Activated CD4-positive, alpha-beta T cell treated with anti-CD3 and anti-CD28 coated beads for 36 hours (primary cell): Measurements from ENCODE around the gene TERT. TPM values are rescaled to one million over a fixed set of nuclear protein-coding genes. Genes with fewer than 3 reads are reported as not detected.

Source experiments
- ATAC-seq: fragments of 200-7000 bp; cut with Tn5 transposase; one replicate; pipeline ENCODE4 v1.10.0; 2021; ENCODE audit warnings: mild to moderate bottlenecking, moderate library complexity
- CTCF ChIA-PET: fragments of 350-600 bp; sonication (Branson Sonifier 250); formaldehyde crosslinking; loops from one replicate; lab custom pipeline; 2021; ENCODE audit warnings: antibody characterized with exemption; lab: Charles Lee
- POLR2A ChIA-PET: fragments of 350-600 bp; sonication (Branson Sonifier 250); formaldehyde crosslinking; loops from one replicate; lab custom pipeline; 2021; ENCODE audit warnings: antibody characterized with exemption, inconsistent platforms; lab: Charles Lee
- DNase-seq: peaks from one replicate; pipeline ENCODE4 v3.0.0-alpha.2; 2020
- H3K27ac Mint-ChIP-seq: one replicate; pipeline ENCODE4 v1.8.0; 2021; ENCODE audit warnings: mixed read lengths
- H3K27me3 Mint-ChIP-seq: one replicate; pipeline ENCODE4 v1.8.0; 2021; ENCODE audit warnings: mixed read lengths
- H3K36me3 Mint-ChIP-seq: one replicate; pipeline ENCODE4 v1.8.0; 2021; ENCODE audit warnings: low read depth, mixed read lengths
- H3K4me1 Mint-ChIP-seq: one replicate; pipeline ENCODE4 v1.8.0; 2021; ENCODE audit warnings: mixed read lengths
- H3K4me3 Mint-ChIP-seq: one replicate; pipeline ENCODE4 v1.8.0; 2021; ENCODE audit warnings: mild to moderate bottlenecking, moderate library complexity, mixed read lengths
- H3K9me3 Mint-ChIP-seq: one replicate; pipeline ENCODE4 v1.8.0; 2021; ENCODE audit warnings: low read depth, mixed read lengths
- intact Hi-C, 2 experiments: fragments of 100-400 bp; cut with DNase I in 1 of 2; cut with micrococcal nuclease in 1 of 2; formaldehyde crosslinking; loops; one replicate each; pipeline versions ENCODE4 v1.14.2 to v1.15.1; 2022 to 2024; cut with DNase I, micrococcal nuclease
- total RNA-seq, 2 experiments: library from RNA; stranded (reverse); gene quantifications; one replicate each; pipeline ENCODE4 v1.2.3, GENCODE V29; 2021

The TERT gene
- total RNA-seq, 2 experiments from 2014 or later: 8.5 to 11.9 TPM

DNA sequence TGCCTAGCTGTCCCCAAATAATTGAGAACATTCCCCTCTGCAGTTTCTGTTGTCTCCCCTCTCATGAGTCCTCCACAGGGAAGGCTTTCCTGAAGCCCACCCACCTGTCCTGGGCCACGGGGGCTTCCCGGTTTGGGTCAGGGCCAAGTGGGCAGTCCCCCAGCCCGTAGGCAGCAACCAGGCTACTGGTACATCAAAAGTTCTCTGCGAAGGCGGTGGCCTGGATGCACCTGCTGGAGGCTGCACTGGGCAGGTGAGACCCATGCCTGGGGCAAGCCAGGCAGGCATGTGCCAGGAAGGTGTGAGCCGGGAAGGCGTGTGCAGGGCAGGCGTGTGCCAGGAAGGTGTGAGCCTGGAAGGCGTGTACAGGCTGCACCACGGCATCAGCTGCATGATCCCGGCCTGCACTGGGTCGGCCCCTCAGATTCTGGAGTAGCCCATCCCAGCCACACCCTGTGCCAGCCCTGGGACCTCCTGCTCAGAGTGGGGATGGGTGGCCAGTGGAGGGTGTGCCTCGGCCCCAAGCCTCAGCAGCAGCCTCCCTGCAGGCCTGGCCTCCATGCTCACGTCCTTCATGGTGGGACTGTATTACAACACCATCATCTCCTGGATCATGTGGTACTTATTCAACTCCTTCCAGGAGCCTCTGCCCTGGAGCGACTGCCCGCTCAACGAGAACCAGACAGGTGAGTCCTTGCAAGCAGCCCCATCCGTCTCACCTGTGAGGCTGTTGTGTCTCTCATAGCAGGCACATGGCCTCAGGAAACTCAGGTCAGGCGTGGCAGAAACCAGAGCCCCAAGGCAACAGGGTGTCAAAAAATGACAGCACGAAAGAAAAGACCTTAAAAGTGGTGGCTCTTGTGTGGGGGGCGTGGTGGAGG is 84.7 kb downstream of the TERT start:
- CTCF ChIA-PET: no interaction called here
- H3K27me3 Mint-ChIP-seq: no peaks in the 10 kb centered on the region
- H3K27ac Mint-ChIP-seq: no peak overlapping the region
- H3K4me3 Mint-ChIP-seq: no peak overlapping the region
- DNase-seq (no peak), ATAC-seq (no peak)
- no peaks in the 10 kb centered on the region for H3K36me3 Mint-ChIP-seq
- intact Hi-C loops: no loop called here
- no peaks in the 10 kb centered on the region for H3K9me3 Mint-ChIP-seq
- no peaks in the 10 kb centered on the region for H3K4me1 Mint-ChIP-seq
- POLR2A ChIA-PET: no interaction called here

DNA sequence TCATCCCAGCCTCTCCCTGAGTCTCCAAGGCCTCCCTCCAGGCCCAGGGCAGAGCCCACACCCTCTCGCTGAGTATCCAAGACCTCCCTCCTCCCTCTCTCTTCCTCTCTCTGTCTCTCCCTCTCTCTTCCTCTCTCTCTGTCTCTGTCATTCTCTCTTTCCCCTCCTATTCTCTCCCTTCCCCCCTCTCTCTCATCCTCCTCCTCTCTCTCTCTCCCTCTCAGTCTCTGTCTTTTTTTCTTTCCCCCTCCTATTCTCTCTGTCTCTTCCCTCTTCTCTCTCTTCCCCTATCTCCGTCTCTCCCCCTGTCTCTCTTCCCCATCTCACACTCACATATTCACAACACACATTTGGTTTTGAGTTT is 85.4 kb downstream of the TERT start:
- CTCF ChIA-PET: no interaction called here
- intact Hi-C loops: no loop called here
- no peaks in the 10 kb centered on the region for H3K9me3 Mint-ChIP-seq
- H3K27ac Mint-ChIP-seq: no peak overlapping the region
- H3K27me3 Mint-ChIP-seq: no peaks in the 10 kb centered on the region
- POLR2A ChIA-PET: no interaction called here
- no peaks in the 10 kb centered on the region for H3K4me1 Mint-ChIP-seq
- DNase-seq (no peak), ATAC-seq (no peak)
- no peaks in the 10 kb centered on the region for H3K36me3 Mint-ChIP-seq
- H3K4me3 Mint-ChIP-seq: no peak overlapping the region

DNA sequence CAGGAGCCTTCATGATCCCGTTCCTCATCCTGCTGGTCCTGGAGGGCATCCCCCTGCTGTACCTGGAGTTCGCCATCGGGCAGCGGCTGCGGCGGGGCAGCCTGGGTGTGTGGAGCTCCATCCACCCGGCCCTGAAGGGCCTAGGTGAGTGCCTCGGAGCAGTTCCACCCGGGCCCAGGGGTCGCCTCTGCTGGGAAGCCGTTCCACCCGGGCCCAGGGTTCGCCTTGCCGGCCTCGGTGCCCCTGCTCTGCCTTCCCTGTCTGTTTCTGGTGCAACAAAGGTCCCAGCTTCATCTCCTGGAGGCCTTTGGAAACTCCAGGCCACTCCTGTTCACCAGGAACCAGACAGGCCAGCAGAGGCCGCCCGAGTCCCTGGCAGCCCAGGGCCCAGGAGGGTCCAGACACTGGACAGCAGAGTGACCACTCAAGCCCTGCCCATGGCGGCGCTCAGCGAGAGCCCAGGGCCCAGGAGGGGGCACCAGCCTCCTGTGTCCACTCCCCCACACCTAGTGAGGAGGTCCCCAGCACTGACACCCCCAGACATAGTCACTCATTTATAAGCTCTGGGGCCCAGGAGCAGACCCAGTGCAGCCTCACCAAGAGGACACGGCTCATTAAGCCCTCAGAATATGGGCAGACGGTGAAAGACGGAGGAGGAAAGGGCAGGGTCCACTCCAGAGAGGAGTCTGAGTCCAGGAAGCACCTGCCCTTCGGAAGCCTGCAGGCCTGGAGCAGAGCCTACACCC is 86.0 kb downstream of the TERT start:
- no peaks in the 10 kb centered on the region for H3K9me3 Mint-ChIP-seq
- ChIA-PET CTCF (interaction anchor here (0.8 kb wide), 1 partner anchor 22 kb away, joined by 3 read pairs; no protein-coding TSS in a partner anchor), POLR2A (no interaction called here)
- intact Hi-C loops: no loop called here
- no peak overlapping the region for H3K27ac Mint-ChIP-seq
- H3K4me3 Mint-ChIP-seq: no peak overlapping the region
- no peaks in the 10 kb centered on the region for H3K36me3 Mint-ChIP-seq
- DNase-seq: no peak
- H3K4me1 Mint-ChIP-seq: no peaks in the 10 kb centered on the region
- no peak for ATAC-seq
- no peaks in the 10 kb centered on the region for H3K27me3 Mint-ChIP-seq

DNA sequence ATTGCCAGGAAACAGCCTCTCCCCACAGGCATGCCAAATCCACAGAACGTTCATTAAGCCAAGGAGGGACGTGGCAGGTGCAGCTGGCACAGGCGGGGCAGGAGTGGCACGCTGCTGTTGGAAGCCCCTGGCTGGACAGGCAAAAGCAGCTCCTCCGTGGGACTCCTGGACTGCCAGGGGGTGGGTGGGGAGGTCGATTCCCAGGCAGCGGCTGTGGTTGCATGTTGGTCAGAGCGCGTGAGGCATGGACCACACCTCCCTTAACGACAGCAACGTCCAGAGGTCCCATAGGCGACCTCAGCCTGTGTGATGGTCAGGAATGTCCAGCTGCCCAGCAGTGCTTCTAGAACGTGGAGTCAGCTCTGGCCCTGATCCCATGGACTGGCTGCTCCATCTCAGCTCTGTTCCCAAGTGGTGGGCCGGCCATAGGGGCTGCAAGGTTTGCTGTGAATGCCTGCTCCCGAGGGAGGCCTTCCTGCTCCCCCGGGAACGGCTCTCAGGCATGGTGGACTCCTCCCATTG is 86.6 kb downstream of the TERT start:
- intact Hi-C loops: no loop called here
- Mint-ChIP-seq H3K27me3 (no peaks in the 10 kb centered on the region), H3K9me3 (no peaks in the 10 kb centered on the region), H3K36me3 (no peaks in the 10 kb centered on the region), H3K4me3 (no peak overlapping the region), H3K4me1 (no peaks in the 10 kb centered on the region), H3K27ac (no peak overlapping the region)
- POLR2A ChIA-PET: no interaction called here
- DNase-seq (no peak), ATAC-seq (no peak)
- CTCF ChIA-PET: interaction anchor here (0.8 kb wide), 1 partner anchor 23 kb away, joined by 3 read pairs; no protein-coding TSS in a partner anchor

DNA sequence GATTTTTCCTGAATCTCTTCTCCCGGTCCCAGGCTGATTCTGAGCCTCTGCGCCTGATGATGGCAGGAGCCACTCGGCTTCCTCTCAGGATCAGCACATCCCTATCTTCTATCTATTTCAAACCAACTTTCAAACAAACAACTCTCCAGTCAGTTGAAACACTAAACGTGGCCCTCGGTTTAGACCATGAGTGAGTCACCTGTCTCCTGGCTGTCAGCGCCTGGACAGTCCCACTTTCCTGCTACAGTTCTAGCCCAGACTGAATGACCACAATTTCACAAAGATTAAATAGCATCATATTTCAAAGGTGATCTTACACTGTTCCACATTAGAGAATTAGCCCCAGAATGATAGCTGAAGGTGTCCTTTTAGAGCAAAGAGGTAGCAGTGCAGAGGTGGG is 87.3 kb downstream of the TERT start:
- no peaks in the 10 kb centered on the region for H3K4me1 Mint-ChIP-seq
- POLR2A ChIA-PET: no interaction called here

DNA sequence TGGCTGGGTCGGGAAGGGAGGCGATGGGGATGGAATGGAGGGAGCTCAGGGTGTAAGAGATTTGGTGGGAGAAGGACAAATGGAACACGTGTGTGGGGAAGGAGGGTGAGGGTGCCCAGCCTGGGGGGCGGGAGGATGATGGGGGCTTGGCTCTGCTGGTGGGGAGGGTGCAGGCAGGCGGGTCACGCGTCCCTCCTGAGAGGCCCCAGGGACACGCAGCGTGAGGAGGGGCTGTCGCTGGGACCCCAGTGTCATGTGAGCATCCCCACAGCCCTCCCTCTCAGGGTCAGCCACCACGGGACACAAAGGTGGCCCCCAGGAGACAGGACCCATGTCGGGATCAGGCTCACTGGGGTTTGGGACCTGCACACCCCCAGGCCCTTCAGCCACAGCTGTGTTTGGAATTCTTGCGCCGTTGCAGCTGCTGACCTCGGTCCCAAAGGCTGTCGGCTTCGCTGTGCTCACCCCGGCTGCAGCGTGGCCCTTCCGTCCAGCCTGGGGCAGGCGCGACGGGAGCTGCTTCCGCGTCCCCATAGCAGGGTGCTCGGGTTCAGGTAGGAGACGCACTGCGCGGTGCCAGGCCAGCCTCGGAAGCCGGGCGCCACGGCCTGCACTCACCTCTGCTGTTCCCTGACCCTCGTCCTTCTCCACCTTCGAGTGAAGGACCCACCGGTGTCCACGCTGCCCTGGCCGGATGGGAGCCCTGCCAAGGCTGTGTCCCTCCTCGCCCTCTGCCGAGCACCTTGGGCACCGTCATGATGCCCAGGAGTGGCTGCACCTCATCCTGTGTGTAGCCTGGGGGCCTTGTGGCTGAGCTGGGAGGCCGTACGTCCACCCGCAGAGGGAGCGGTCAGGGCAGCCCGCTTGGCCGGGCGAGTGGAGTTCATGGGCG is 88.1 kb downstream of the TERT start:
- ChIA-PET CTCF (no interaction called here), POLR2A (no interaction called here)
- Mint-ChIP-seq H3K9me3 (no peaks in the 10 kb centered on the region), H3K36me3 (no peaks in the 10 kb centered on the region), H3K4me3 (no peak overlapping the region), H3K27ac (no peak overlapping the region), H3K4me1 (no peaks in the 10 kb centered on the region), H3K27me3 (no peaks in the 10 kb centered on the region)
- ATAC-seq: no peak
- DNase-seq: no peak
- intact Hi-C loops: no loop called here

More for the DNA sequence above, 87.3 kb downstream of the TERT start:
- ATAC-seq (no peak), DNase-seq (no peak)
- CTCF ChIA-PET: no interaction called here
- H3K27me3 Mint-ChIP-seq: no peaks in the 10 kb centered on the region
- intact Hi-C loops: no loop called here
- H3K27ac Mint-ChIP-seq: no peak overlapping the region
- no peak overlapping the region for H3K4me3 Mint-ChIP-seq
- no peaks in the 10 kb centered on the region for H3K9me3 Mint-ChIP-seq
- H3K36me3 Mint-ChIP-seq: no peaks in the 10 kb centered on the region

DNA sequence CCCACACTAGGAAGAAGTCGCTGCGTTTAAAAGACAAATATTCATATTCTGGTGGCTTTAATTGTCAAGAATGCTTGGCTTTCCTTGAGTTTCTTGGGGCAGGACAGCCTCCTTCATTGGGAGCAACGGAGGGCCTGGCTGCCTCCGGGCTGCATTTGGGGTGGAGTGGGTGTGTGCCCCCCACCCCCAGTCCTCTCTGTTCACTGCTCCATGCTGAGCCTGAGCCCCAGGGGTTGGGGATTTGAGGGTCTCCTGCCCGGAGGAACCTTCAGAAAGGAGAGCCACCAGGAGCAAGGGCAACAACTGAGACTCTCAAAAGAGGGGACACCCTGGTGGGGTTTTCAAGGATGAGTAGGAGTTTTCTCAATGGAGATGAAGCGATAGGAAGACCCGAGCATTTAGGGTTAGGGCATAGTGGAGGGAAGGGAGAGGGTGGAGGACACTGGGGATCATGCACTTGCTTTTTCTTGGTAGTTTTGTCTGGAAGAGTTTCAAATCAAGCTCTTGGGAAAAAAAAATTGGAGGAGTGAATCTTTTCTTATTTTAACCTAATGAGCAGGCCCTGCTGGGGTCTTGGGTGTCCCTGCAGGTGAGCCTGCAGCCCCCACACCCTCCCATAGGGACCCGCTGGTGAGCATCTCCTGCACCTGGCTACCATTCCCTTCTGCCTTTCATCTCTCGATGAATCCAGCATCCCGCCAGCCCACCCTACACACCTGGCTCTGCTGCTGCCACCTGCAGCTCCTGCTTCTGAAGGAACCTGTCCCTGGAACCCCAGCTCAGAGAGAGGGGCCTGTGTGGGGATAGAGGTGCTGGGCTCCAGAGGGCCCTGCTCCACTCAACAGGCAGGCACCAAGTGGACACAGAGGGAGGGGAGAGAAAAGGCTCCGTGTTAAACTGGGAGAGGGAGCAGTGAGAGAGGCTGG is 89.3 kb downstream of the TERT start:
- no peak for DNase-seq
- no peak overlapping the region for H3K27ac Mint-ChIP-seq
- H3K4me3 Mint-ChIP-seq: no peak overlapping the region
- ChIA-PET POLR2A (no interaction called here), CTCF (no interaction called here)
- no peaks in the 10 kb centered on the region for H3K36me3 Mint-ChIP-seq
- H3K4me1 Mint-ChIP-seq: no peaks in the 10 kb centered on the region
- H3K9me3 Mint-ChIP-seq: no peaks in the 10 kb centered on the region
- ATAC-seq: no peak
- intact Hi-C loops: no loop called here
- H3K27me3 Mint-ChIP-seq: no peaks in the 10 kb centered on the region

DNA sequence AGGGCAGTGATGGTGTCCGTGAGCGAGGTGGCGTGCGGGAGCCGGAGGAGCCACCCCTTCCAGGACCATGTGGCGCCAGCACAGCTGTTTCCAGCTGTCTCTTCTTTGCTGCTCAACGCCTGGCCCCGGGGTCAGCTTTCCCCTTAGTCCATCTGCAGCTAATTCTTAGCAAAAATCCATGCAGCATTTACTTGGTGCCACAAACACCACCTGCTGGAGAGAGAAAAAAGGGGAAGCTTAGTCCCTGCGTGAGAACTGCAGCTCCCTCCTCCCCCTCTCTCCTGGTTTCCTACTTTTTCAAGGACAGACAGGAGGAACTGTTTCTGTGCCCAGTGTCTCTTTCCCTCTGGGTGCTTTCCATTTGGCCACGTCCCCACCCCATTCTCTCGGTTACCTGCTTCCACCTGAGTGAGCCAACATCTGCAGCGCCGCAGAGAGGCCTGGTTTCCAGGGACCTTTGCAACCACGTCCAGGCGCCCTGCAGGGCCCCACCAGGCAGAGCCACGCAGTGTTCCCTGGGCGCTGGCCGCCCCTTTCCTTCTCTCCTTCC is 90.1 kb downstream of the TERT start:
- CTCF ChIA-PET: no interaction called here
- no peaks in the 10 kb centered on the region for H3K36me3 Mint-ChIP-seq
- no peak for ATAC-seq
- no peaks in the 10 kb centered on the region for H3K9me3 Mint-ChIP-seq
- no peak overlapping the region for H3K4me3 Mint-ChIP-seq
- H3K27ac Mint-ChIP-seq: no peak overlapping the region
- POLR2A ChIA-PET: no interaction called here
- no peaks in the 10 kb centered on the region for H3K27me3 Mint-ChIP-seq
- no peaks in the 10 kb centered on the region for H3K4me1 Mint-ChIP-seq
- intact Hi-C loops: no loop called here
- no peak for DNase-seq

DNA sequence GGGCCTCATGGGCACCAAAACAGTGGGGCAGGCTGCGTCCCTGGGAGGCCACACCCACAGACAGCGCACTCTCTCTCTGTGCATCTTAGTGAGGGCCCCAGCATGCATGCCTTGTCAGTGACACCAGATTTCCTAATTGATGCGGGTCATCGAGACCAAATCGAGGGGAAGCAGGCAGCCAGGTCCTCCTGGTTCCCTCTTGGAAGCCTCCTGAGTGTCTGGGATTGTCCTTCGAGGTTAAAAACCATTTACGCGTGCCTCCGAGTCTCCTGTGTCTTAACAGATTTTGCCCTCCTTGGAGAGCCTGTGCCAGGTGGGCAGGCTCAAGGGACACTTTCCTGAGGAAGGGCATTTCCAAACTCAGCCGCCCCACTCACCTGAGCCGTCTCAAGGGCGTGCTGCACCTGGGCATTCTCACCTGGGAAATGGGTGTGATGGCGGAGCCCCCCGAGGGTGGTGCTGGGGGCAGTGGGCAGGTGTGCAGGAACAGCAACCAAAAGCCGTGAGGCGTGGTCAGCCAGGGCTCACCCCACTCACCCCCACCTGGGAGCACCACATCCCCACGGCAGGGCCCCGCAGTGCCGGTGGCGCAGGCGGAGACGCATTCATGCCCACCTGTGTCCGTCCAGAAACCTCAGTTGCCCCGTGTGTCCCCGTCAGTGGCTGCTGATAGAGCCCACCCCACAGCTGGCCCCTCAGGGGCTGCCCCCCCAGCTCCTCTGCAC is 90.7 kb downstream of the TERT start:
- no peaks in the 10 kb centered on the region for H3K9me3 Mint-ChIP-seq

More for the DNA sequence above, 90.7 kb downstream of the TERT start:
- POLR2A ChIA-PET: no interaction called here
- intact Hi-C loops: no loop called here
- H3K4me3 Mint-ChIP-seq: no peak overlapping the region
- no peaks in the 10 kb centered on the region for H3K36me3 Mint-ChIP-seq
- no peaks in the 10 kb centered on the region for H3K27me3 Mint-ChIP-seq
- no peak for DNase-seq
- CTCF ChIA-PET: no interaction called here
- H3K27ac Mint-ChIP-seq: no peak overlapping the region
- no peak for ATAC-seq
- no peaks in the 10 kb centered on the region for H3K4me1 Mint-ChIP-seq
